ENCODE results near the gene OMG. TPM values are rescaled to one million over a fixed set of nuclear protein-coding genes. Genes with fewer than 3 reads are reported as not detected.

Gene OMG
- polyA plus RNA-seq, 1 of the 3 experiments (the other 2 are of a cell fraction), result 0.61 TPM

DNA sequence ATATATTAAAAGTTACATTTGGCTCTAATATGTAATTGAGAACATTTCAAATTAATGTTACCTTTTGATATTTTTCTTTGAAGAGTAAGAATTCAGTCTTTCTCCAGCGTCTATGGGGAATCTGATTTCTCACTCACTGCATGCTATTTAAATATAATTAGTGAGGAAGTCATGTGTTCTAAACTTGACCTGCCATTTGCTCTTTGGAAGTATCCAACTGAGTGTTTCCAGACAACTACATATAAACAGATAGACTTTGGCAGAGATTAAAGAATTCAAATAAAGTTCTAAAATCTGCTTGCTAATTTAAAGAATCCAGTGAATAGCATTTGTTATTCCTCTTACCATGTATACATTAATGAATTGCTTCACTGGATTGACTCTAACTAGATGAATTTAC, 23.5 kb downstream of the OMG start:
- Histone ChIP-seq H3F3A (replicated peaks; ENCODE audit: insufficient read depth) (peaks cover 15% of the 10 kb centered on the region), H3K36me3 (replicated peaks in 1 of 2; ENCODE audit: control insufficient read depth in 1 of 2, insufficient read depth in 2 of 2, low read length in 1 of 2) (peaks cover 29 to 65% of the 10 kb centered on the region in 2 experiments), H3K27ac (ENCODE audit: low read depth in 2 of 2, low read length in 1 of 2) (no peak overlapping the region; a peak in 1 of 4 replicates), H3K9me2 (no peaks in the 10 kb centered on the region), H3K4me2 (no peak overlapping the region), H3K9ac (no peak overlapping the region), H2AFZ (ENCODE audit: low read depth) (no peak overlapping the region), H4K20me1 (ENCODE audit: insufficient read depth) (no peaks in the 10 kb centered on the region), H3K4me3 (ENCODE audit: low read depth in 2 of 2, low read length in 1 of 2) (no peak overlapping the region), H3K27me3 (ENCODE audit: insufficient read depth) (no peaks in the 10 kb centered on the region), H3K79me2 (ENCODE audit: insufficient read depth) (peaks cover 7% of the 10 kb centered on the region; the same call in 1 of the 2 replicates), H3K4me1 (ENCODE audit: control insufficient read depth in 1 of 2, insufficient read depth in 2 of 2, low read depth in 1 of 2, low read length in 1 of 2) (peaks cover 5 to 23% of the 10 kb centered on the region in 2 experiments), H3K9me3 (no peaks in the 10 kb centered on the region)
- POLR2A ChIA-PET, result no interaction called here
- 53% methylated on average over 1 of the region's 1 CpG for WGBS (ENCODE audit: low lambda C conversion rate)
- TF ChIP-seq JUND (IDR thresholded peaks at IDR 0.05), result no peak
- TF ChIP-seq, protein P1, sequence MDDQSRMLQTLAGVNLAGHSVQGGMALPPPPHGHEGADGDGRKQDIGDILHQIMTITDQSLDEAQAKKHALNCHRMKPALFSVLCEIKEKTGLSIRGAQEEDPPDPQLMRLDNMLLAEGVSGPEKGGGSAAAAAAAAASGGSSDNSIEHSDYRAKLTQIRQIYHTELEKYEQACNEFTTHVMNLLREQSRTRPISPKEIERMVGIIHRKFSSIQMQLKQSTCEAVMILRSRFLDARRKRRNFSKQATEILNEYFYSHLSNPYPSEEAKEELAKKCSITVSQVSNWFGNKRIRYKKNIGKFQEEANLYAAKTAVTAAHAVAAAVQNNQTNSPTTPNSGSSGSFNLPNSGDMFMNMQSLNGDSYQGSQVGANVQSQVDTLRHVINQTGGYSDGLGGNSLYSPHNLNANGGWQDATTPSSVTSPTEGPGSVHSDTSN (IDR thresholded peaks at IDR 0.05), result no peak
- TF ChIP-seq MXI1 (IDR thresholded peaks at IDR 0.05; ENCODE audit: low read depth, low read length), result no peak
- no peak for TF ChIP-seq GATA2 (CRISPR knock-in tag; IDR thresholded peaks at IDR 0.05)
- TF ChIP-seq NFIC (IDR thresholded peaks at IDR 0.05; ENCODE audit: borderline replicate concordance), result no peak
- no peak for TF ChIP-seq POLR2AphosphoS5 (IDR thresholded peaks at IDR 0.05; ENCODE audit: low read depth, low read length)
- no peak for TF ChIP-seq TCF12 (IDR thresholded peaks at IDR 0.05)
- no peak for TF ChIP-seq RXRA (IDR thresholded peaks at IDR 0.05; ENCODE audit: borderline replicate concordance, low read depth)
- TF ChIP-seq ELF1 (IDR thresholded peaks at IDR 0.05), result no peak
- TF ChIP-seq, protein P2, sequence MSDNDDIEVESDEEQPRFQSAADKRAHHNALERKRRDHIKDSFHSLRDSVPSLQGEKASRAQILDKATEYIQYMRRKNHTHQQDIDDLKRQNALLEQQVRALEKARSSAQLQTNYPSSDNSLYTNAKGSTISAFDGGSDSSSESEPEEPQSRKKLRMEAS (IDR thresholded peaks at IDR 0.05; ENCODE audit: low read depth), result no peak
- TF ChIP-seq YY1 (IDR thresholded peaks at IDR 0.05; ENCODE audit: low read depth), result no peak
- TF ChIP-seq NRF1 (IDR thresholded peaks at IDR 0.05; ENCODE audit: low read depth, low read length), result no peak
- no peak for TF ChIP-seq FOXJ3 (CRISPR knock-in tag; IDR thresholded peaks at IDR 0.05)
- CTCF ChIA-PET, result no interaction called here
- DNase-seq, result no peak

- POLR2A ChIA-PET, result no interaction called here
- TF ChIP-seq EP300 (IDR thresholded peaks at IDR 0.05; ENCODE audit: borderline replicate concordance in 1 of 2, low read depth in 1 of 2, low read length in 1 of 2), result no peak
- H3K79me2 ChIP-seq (ENCODE audit: insufficient read depth), result peaks cover 7% of the 10 kb centered on the region; the same call in 1 of the 2 replicates
These were observed 24.2 kb downstream of the OMG start for GRCh38 chr17:31272803-31273202.

DNA sequence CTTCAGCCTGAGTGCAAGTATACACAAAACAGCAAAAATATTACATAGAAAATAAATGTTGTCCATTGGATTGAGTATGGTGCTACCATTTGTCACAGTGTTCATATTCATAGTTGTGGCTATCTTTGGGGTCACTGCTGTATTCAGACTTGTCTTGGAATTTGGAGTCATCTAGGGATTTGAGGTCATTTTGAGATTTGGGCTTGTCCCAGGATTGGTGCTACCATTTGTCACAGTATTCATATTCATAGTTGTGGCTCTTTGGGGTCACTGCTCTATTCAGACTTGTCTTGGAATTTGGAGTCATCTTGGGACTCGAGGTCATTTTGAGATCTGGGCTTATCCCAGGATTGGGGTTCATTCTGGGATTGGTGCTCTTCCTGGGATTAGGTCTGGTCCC, 24.8 kb downstream of the OMG start:
- Histone ChIP-seq H3K36me3 (replicated peaks in 1 of 2; ENCODE audit: control insufficient read depth in 1 of 2, insufficient read depth in 2 of 2, low read length in 1 of 2) (peaks cover 24 to 59% of the 10 kb centered on the region in 2 experiments), H3F3A (replicated peaks; ENCODE audit: insufficient read depth) (peaks cover 27% of the 10 kb centered on the region), H3K4me1 (ENCODE audit: control insufficient read depth in 1 of 2, insufficient read depth in 2 of 2, low read depth in 1 of 2, low read length in 1 of 2) (peaks cover 5 to 32% of the 10 kb centered on the region in 2 experiments), H3K4me2 (no peak overlapping the region), H3K27ac (ENCODE audit: low read depth in 2 of 2, low read length in 1 of 2) (no peak overlapping the region), H3K79me2 (ENCODE audit: insufficient read depth) (peaks cover 7% of the 10 kb centered on the region; the same call in 1 of the 2 replicates), H3K9me2 (no peaks in the 10 kb centered on the region), H3K4me3 (ENCODE audit: low read depth in 2 of 2, low read length in 1 of 2) (no peak overlapping the region), H3K27me3 (ENCODE audit: insufficient read depth) (no peaks in the 10 kb centered on the region), H3K9me3 (no peaks in the 10 kb centered on the region), H4K20me1 (ENCODE audit: insufficient read depth) (no peaks in the 10 kb centered on the region), H2AFZ (ENCODE audit: low read depth) (no peak overlapping the region), H3K9ac (no peak overlapping the region)
- ChIA-PET POLR2A (no interaction called here), CTCF (no interaction called here)
- TF ChIP-seq, protein P2 (IDR thresholded peaks at IDR 0.05; ENCODE audit: low read depth), result no peak
- TF ChIP-seq NFIC (IDR thresholded peaks at IDR 0.05; ENCODE audit: borderline replicate concordance) (no peak), GABPA (IDR thresholded peaks at IDR 0.05; ENCODE audit: low read depth) (no peak), USF2 (IDR thresholded peaks at IDR 0.05; ENCODE audit: borderline replicate concordance, low read depth, low read length) (no peak), ZBTB33 (IDR thresholded peaks at IDR 0.05; ENCODE audit: borderline replicate concordance, low read depth) (no peak), SIN3A (IDR thresholded peaks at IDR 0.05; ENCODE audit: borderline replicate concordance, low read depth, low read length) (no peak), EP300 (IDR thresholded peaks at IDR 0.05; ENCODE audit: borderline replicate concordance in 1 of 2, low read depth in 1 of 2, low read length in 1 of 2) (no peak), SMC3 (IDR thresholded peaks at IDR 0.05; ENCODE audit: low read depth, low read length) (no peak)
- WGBS (ENCODE audit: low lambda C conversion rate), result 100% methylated on average over 1 of the region's 1 CpG
- no peak for DNase-seq

More at GRCh38 chr17:31272803-31273202, 24.2 kb downstream of the OMG start:
- Histone ChIP-seq H3F3A (replicated peaks; ENCODE audit: insufficient read depth) (peaks cover 22% of the 10 kb centered on the region), H3K4me2 (no peak overlapping the region), H3K4me3 (ENCODE audit: low read depth in 2 of 2, low read length in 1 of 2) (no peak overlapping the region), H3K9ac (no peak overlapping the region), H2AFZ (ENCODE audit: low read depth) (no peak overlapping the region), H4K20me1 (ENCODE audit: insufficient read depth) (no peaks in the 10 kb centered on the region), H3K36me3 (replicated peaks in 1 of 2; ENCODE audit: control insufficient read depth in 1 of 2, insufficient read depth in 2 of 2, low read length in 1 of 2) (peaks cover 29 to 64% of the 10 kb centered on the region in 2 experiments), H3K4me1 (ENCODE audit: control insufficient read depth in 1 of 2, insufficient read depth in 2 of 2, low read depth in 1 of 2, low read length in 1 of 2) (peaks cover 5 to 30% of the 10 kb centered on the region in 2 experiments), H3K9me2 (no peaks in the 10 kb centered on the region), H3K9me3 (no peaks in the 10 kb centered on the region), H3K27ac (ENCODE audit: low read depth in 2 of 2, low read length in 1 of 2) (no peak overlapping the region), H3K27me3 (ENCODE audit: insufficient read depth) (no peaks in the 10 kb centered on the region)
- CTCF ChIA-PET, result no interaction called here
- DNase-seq, result no peak

All from SK-N-SH (cell line).